DND-41 (cell line): ENCODE measurements around the gene AKAP8.

ENCODE experiments used
- ATAC-seq: fragments of 200-7000 bp; cut with Tn5 transposase; 3 replicates; pipeline ENCODE4 v1.9.1; 2021; ENCODE audit warnings: low read depth; ENCODE audit not compliant: insufficient read depth
- DNase-seq: peaks from one replicate; pipeline ENCODE4 v3.0.0-alpha.2; 2020
- H2AFZ ChIP-seq: 2 replicates; pipeline ENCODE4 v1.6.0; 2012; ENCODE audit warnings: low read depth, low read length
- H3K27ac ChIP-seq: 2 replicates; pipeline ENCODE4 v1.5.1; 2012; ENCODE audit warnings: low read length, inconsistent platforms
- H3K27me3 ChIP-seq: fragments of 200-600 bp; sonication (generic); 2 replicates; pipeline ENCODE4 v1.6.0; 2012; ENCODE audit warnings: low read length, mild to moderate bottlenecking, inconsistent platforms; ENCODE audit not compliant: insufficient read depth, poor library complexity
- H3K36me3 ChIP-seq: 2 replicates; pipeline ENCODE4 v1.5.1; 2012; ENCODE audit warnings: low read length, inconsistent platforms; ENCODE audit not compliant: insufficient read depth
- H3K4me1 ChIP-seq: 2 replicates; pipeline ENCODE4 v1.5.1; 2012; ENCODE audit warnings: mild to moderate bottlenecking, low read length; ENCODE audit not compliant: insufficient read depth
- H3K4me2 ChIP-seq: 2 replicates; pipeline ENCODE4 v1.6.0; 2012; ENCODE audit warnings: mild to moderate bottlenecking, moderate library complexity, low read length, inconsistent platforms; ENCODE audit not compliant: insufficient read depth
- H3K4me3 ChIP-seq, 2 experiments: fragments of 200-600 bp in 1 of 2; shearing (Covaris generic) in 1 of 2; 2 replicates each; pipeline ENCODE4 v1.5.1; 2012 to 2016; ENCODE audit warnings: inconsistent platforms in 2 of 2, low read length in 2 of 2, mild to moderate bottlenecking in 2 of 2, low read depth in 1 of 2, moderate library complexity in 1 of 2
- H3K79me2 ChIP-seq: 2 replicates; pipeline ENCODE4 v1.6.0; 2012; ENCODE audit warnings: low read length, inconsistent platforms; ENCODE audit not compliant: insufficient read depth
- H3K9ac ChIP-seq: 2 replicates; pipeline ENCODE4 v1.6.0; 2012; ENCODE audit warnings: low read depth, mild to moderate bottlenecking, inconsistent platforms, low read length, moderate library complexity
- H3K9me3 ChIP-seq: 2 replicates; pipeline ENCODE4 v1.5.1; 2012; ENCODE audit warnings: low read length, moderate library complexity, mild to moderate bottlenecking, inconsistent platforms; ENCODE audit not compliant: insufficient read depth, severe bottlenecking
- H4K20me1 ChIP-seq: 2 replicates; pipeline ENCODE4 v1.6.0; 2012; ENCODE audit warnings: low read length; ENCODE audit not compliant: insufficient read depth
- EZH2 ChIP-seq: IDR thresholded peaks from 3 replicates; pipeline ENCODE4 v1.6.1; 2012; ENCODE audit warnings: borderline replicate concordance, low read depth, mild to moderate bottlenecking, moderate library complexity, low read length, inconsistent platforms; ENCODE audit not compliant: severe bottlenecking
- TF ChIP-seq, protein P1 (sequence below): IDR thresholded peaks from 2 replicates; pipeline ENCODE4 v1.5.1; 2012; ENCODE audit warnings: borderline replicate concordance, low read length, moderate library complexity, mild to moderate bottlenecking; ENCODE audit not compliant: poor library complexity, severe bottlenecking; ENCODE audit errors: extremely low read depth

The AKAP8 gene

DNA sequence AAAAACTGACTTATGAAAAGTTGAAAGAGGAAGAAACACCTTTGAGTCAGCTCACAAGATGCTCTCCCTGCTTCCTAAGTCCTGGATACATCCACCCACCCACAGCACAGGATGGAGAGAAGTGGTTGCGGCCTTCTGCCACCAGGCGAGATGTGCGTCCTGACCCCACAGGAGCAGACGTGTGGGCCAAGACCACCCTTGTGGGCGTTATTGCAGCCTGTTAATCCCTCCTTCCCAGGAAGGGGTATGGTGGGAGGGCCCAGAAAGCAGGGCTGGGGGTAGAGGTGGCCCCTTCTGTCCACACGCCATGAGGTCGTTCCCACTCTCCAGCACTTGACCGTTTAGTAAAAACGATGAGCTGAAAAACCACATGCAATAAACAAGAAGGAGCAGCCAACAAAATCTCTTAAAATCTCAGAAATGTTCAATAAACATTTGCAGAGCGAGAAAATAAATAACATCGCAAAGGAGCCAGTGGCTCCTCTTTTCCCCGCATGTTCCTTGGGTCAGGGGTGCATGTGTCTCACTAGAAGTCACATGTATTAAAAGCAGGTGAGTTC lies 41.6 kb upstream of the AKAP8 start:
- Histone ChIP-seq H3K9me3 (no peaks in the 10 kb centered on the region), H3K36me3 (peaks cover 46% of the 10 kb centered on the region), H3K27me3 (no peaks in the 10 kb centered on the region), H3K79me2 (peaks cover 29% of the 10 kb centered on the region), H3K27ac (no peak overlapping the region), H3K9ac (no peak overlapping the region), H4K20me1 (peaks cover 22% of the 10 kb centered on the region), H3K4me3 (no peak overlapping the region), H2AFZ (no peak overlapping the region), H3K4me1 (peaks cover 32% of the 10 kb centered on the region), H3K4me2 (no peak overlapping the region)
- DNase-seq, result no peak
- ATAC-seq, result no peak
- no peak for TF ChIP-seq EZH2
- TF ChIP-seq, protein P1, sequence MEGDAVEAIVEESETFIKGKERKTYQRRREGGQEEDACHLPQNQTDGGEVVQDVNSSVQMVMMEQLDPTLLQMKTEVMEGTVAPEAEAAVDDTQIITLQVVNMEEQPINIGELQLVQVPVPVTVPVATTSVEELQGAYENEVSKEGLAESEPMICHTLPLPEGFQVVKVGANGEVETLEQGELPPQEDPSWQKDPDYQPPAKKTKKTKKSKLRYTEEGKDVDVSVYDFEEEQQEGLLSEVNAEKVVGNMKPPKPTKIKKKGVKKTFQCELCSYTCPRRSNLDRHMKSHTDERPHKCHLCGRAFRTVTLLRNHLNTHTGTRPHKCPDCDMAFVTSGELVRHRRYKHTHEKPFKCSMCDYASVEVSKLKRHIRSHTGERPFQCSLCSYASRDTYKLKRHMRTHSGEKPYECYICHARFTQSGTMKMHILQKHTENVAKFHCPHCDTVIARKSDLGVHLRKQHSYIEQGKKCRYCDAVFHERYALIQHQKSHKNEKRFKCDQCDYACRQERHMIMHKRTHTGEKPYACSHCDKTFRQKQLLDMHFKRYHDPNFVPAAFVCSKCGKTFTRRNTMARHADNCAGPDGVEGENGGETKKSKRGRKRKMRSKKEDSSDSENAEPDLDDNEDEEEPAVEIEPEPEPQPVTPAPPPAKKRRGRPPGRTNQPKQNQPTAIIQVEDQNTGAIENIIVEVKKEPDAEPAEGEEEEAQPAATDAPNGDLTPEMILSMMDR, result no peak

DNA sequence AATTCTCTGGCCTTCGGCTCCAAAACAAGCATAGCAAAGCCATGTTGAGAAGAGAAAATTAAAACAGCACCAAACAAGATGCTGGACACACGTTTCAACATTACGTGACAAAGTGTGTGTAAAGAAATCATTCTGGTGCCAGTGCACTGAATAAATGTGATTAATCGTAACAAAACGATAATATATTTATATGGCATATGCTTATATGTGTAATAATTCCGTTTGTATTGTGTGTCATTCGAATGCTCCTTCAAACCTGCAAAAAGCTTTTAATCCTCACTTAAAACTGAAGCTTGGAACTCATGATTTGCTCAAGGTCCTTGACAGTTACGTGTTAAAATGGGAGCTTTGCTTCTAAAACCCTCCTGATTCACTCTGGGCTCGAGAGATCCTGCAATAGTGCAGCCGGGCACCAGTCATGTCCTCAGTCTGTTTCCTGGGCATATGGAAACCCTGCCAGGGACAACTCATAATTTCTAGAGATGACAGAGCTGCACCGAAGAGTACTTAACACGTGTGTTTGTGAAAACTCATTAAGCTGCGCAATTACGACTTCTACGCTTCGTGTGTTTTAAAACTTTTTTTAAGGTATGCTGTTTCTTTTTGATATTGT lies 39.9 kb upstream of the AKAP8 start:
- no peaks in the 10 kb centered on the region for H3K9me3 ChIP-seq
- peak overlapping the region in 1 of 2 experiments; percentile 48; a peak in 2 of 4 replicates for H3K4me3 ChIP-seq
- no peaks in the 10 kb centered on the region for H3K27me3 ChIP-seq
- peaks cover 42% of the 10 kb centered on the region for H3K79me2 ChIP-seq
- no peak for ATAC-seq
- peaks cover 39% of the 10 kb centered on the region for H3K4me1 ChIP-seq
- TF ChIP-seq, protein P1, result no peak
- TF ChIP-seq EZH2, result no peak
- H4K20me1 ChIP-seq, result peaks cover 27% of the 10 kb centered on the region
- peak overlapping the region; percentile 65 for H3K4me2 ChIP-seq
- peaks cover 41% of the 10 kb centered on the region for H3K36me3 ChIP-seq
- peak overlapping the region; percentile 68 for H2AFZ ChIP-seq
- no peak for DNase-seq
- H3K27ac ChIP-seq, result peak overlapping the region; percentile 56
- peak overlapping the region; percentile 41 for H3K9ac ChIP-seq

DNA sequence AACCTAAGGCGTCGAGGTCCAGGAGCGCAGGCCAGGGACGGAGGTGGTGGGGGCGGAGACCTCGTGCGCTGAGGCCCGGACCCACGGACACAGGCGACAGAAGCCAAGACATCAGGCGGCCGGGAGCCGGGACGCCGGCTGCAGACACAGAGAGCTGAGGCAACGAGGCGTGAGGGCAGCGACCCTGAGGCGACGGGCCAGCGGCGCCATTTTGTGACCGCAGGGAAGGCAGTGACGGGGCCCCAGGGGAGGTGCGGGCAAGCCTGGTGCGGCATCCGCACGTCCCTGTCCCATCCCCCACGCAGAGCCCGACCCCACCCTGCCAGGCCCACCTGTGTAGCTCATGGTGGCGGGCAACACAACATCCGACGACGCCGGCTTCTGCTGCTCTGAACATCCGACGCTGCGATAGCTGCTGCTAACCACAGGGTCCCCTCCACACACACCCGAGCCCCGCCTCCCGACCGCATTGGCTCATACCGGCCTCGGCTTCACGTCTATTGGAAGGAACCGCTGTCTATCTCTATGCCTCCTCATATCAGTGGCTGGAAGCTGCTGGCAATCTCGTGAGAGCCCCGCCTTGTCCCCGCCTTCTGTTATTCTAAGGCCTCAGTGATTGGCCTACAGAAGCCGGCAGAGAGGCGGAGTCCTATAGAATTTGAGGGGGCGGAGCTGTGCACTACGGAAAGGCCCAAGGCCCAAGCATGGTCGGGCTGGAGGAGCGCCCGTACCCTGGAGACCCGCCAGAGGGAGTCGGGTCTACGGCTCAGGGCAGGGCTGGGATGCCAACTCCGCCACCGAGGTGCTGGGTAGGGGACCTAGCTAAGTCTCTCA lies 39.2 kb upstream of the AKAP8 start, which contains the start of gene AKAP8L:
Gene AKAP8L (minus strand): TSS at position 410 of the 834 bp plus-strand sequence. CDS start 65 bp downstream, at position 345.
- H3K9ac ChIP-seq, result peak within 1 kb of the TSS; percentile 72
- TF ChIP-seq EZH2, result no peak
- TF ChIP-seq, protein P1, result peak; percentile 95
- H3K36me3 ChIP-seq, result peaks cover 33% of the 10 kb centered on the region
- H3K9me3 ChIP-seq, result no peaks in the 10 kb centered on the region
- peak within 1 kb of the TSS; percentile 79 for H3K27ac ChIP-seq
- H3K4me3 ChIP-seq, result peak within 1 kb of the TSS; percentile 82 to 86
- H3K4me1 ChIP-seq, result peaks cover 39% of the 10 kb centered on the region
- DNase-seq, result peak; percentile 100
- H3K4me2 ChIP-seq, result peak within 1 kb of the TSS; percentile 92
- H3K79me2 ChIP-seq, result peaks cover 49% of the 10 kb centered on the region
- peak within 1 kb of the TSS; percentile 81 for H2AFZ ChIP-seq
- peak; percentile 94 for ATAC-seq
- H3K27me3 ChIP-seq, result no peaks in the 10 kb centered on the region
- H4K20me1 ChIP-seq, result peaks cover 24% of the 10 kb centered on the region
